Lower leg skin (tissue), 4 donors: ENCODE measurements around the gene CPPED1. TPM values are rescaled to one million over a fixed set of nuclear protein-coding genes. Genes with fewer than 3 reads are reported as not detected.

Experiments
- DNase-seq, 2 donors: peaks; one replicate each; pipeline ENCODE4 v3.0.0-alpha.2; 2019; ENCODE audit warnings: low spot score in 2 of 2
- H3K4me3 ChIP-seq: fragments of 200-600 bp; sonication (generic); 2 replicates; pipeline ENCODE4 v1.5.1; 2017; ENCODE audit warnings: mild to moderate bottlenecking, low read depth; ENCODE audit not compliant: poor library complexity, severe bottlenecking
- POLR2A ChIP-seq, 2 donors: fragments of 450-650 bp; IDR thresholded peaks; one replicate each; pipeline ENCODE4 v1.6.1; 2016 to 2017; ENCODE audit warnings: antibody characterized with exemption in 2 of 2, mild to moderate bottlenecking in 1 of 2, moderate library complexity in 1 of 2
- WGBS, 2 donors: methylation state at CpG; one replicate each; pipeline ENCODE4 v1.1.5; 2018; 5-methylcytosine and 5-hydroxymethylcytosine counted together
- intact Hi-C: fragments of 100-400 bp; cut with DNase I; formaldehyde crosslinking; loops from one replicate; pipeline ENCODE4 v1.15.0; 2023; ENCODE audit warnings: low total_unique reads
- total RNA-seq, 4 donors: library from RNA; depleted of rRNA; stranded (reverse); fragments of >200 nt; gene quantifications; one replicate each; pipeline ENCODE4 v1.1.0, GENCODE V29; 2016
- TF ChIP-seq, protein P1 (sequence below), 3 donors: fragments of 450-650 bp; IDR thresholded peaks; one replicate each; pipeline ENCODE4 v1.5.1; 2016; ENCODE audit warnings: antibody characterized with exemption in 3 of 3, mild to moderate bottlenecking in 3 of 3, moderate library complexity in 2 of 3

The CPPED1 gene
- total RNA-seq, 4 donors from 2014 or later: 5.4 to 11.6 (median 8.2) TPM

DNA sequence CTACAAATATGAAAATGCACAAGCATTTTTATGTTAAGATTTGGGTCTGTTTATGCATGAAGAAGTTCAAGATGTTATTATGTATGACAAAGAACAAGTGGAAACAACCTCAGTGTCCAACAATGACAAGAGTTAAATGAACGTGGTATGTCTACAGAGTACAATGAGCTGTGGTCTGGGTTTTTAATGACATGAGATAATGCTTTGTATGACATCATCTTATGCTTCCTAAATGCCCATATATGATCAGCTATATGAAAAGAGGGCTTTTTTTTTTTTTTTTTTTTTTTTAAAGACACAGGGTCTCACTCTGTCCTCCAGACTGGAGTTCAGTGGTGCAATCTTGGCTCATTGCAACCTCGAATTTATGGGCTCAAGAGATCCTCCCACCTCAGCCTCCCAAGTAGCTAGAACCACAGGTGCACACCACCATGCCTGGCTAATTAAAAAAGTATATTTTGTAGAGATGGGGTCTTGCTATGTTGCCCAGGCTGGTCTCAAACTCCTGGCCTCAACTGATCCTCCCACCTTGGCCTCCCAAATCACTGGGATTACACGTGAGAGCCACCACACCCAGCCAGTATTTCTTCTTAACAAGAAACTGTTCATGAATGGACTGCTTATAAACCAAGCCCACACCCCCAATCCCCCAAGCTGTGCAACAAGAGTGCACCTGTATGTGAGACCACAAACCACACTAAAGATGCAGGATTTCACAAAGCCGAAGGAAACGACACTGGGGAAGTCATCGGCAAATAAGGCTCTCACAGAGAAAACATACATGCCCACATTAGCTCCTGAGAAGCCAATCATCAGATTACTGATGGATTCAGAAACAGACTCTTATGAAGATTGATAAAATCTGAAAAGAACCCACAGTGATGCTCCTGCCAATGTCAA, 114.5 kb downstream of the CPPED1 start:
- TF ChIP-seq, protein P1, sequence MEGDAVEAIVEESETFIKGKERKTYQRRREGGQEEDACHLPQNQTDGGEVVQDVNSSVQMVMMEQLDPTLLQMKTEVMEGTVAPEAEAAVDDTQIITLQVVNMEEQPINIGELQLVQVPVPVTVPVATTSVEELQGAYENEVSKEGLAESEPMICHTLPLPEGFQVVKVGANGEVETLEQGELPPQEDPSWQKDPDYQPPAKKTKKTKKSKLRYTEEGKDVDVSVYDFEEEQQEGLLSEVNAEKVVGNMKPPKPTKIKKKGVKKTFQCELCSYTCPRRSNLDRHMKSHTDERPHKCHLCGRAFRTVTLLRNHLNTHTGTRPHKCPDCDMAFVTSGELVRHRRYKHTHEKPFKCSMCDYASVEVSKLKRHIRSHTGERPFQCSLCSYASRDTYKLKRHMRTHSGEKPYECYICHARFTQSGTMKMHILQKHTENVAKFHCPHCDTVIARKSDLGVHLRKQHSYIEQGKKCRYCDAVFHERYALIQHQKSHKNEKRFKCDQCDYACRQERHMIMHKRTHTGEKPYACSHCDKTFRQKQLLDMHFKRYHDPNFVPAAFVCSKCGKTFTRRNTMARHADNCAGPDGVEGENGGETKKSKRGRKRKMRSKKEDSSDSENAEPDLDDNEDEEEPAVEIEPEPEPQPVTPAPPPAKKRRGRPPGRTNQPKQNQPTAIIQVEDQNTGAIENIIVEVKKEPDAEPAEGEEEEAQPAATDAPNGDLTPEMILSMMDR (IDR thresholded peaks at IDR 0.05): no peak
- TF ChIP-seq POLR2A (IDR thresholded peaks at IDR 0.05): no peak
- DNase-seq: no peak
- no peak overlapping the region for H3K4me3 ChIP-seq
- WGBS, 2 donors: 74 to 87% methylated on average over 6 of the region's 6 CpGs
- intact Hi-C loops: no loop called here

DNA sequence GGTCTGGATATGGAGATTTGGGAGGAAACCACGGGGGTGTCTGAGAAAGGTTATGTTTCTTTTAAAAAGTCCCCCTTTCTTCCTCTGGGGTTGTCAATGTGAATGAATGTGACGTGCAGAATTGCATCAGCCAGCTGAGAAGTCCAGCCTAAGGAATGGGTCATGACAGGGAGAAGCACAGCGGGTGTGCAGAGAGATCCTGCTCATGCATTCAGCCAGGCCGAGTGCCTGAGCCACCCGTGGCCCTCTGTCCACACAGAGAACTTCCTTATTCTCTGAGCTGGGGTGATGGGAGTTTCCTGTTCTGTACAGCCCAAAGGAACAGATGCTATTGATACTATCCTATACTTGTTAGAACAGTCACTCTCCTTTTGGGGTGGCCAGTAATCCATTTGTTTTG, 117.9 kb downstream of the CPPED1 start:
- DNase-seq: no peak
- WGBS, 2 donors: 78 to 79% methylated on average over 5 of the region's 5 CpGs
- no peak overlapping the region for H3K4me3 ChIP-seq
- intact Hi-C loops: no loop called here
- TF ChIP-seq, protein P1 (IDR thresholded peaks at IDR 0.05): no peak
- TF ChIP-seq POLR2A (IDR thresholded peaks at IDR 0.05): no peak

DNA sequence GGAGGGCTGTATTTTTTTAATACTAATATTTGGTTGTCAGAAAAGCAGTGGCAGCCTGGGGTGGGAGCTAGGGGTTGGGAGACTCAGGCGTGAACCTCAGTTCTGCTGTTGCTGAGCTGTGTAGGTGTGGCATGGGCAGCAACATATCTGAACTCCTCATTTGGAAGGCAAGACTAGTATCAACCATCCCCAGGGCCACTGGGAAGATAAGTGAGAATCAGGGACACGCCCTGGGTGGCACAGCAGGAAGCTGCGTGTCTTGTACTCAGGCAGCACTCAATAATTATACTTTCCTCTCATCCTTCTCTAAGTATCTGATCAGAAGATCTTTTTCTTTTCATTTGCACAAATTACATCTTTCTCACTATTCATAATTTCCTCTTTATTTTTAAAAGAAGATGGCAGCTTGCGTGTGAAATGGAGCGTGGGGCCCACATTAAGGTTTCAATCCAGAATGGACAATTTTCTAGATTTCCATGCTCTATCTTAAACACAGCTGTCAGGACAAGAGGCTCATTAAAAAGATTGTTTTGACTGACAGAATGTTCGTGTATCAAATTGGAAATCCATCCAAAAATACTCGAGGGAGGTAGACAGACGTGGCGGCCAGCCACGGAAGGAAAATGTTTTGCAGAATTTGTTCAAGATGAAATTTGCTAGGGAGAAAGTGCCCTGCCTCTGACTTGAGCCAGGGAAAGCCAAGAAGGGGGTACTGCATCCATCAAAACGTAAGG, 121.1 kb downstream of the CPPED1 start:
- intact Hi-C loops: no loop called here

DNA sequence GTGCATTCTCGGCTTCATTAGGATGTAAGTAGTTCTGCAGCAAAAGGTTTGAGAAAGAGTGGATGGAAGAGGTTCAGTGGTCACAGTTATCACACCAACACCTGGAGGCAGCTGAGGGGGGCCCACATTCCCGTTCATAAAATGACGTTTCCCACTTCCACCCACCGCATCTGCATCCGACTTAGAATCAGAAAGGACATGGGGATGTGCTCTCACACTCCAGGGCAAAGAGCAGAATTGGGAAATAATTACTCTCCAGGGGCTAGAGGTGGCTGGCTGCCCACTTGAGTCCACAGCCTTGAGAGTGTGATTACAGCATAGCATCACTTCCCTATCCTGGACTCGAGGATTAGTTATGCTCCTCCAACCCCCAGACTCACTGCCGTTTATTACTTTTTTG, 122.0 kb downstream of the CPPED1 start:
- 77 to 85% methylated on average over 7 of the region's 7 CpGs for WGBS, 2 donors
- TF ChIP-seq, protein P1 (IDR thresholded peaks at IDR 0.05): no peak
- no peak for TF ChIP-seq POLR2A (IDR thresholded peaks at IDR 0.05)
- no peak overlapping the region for H3K4me3 ChIP-seq
- DNase-seq: no peak
- intact Hi-C loops: no loop called here

More for the DNA sequence above, 121.1 kb downstream of the CPPED1 start:
- no peak for DNase-seq
- WGBS, 2 donors: 76 to 80% methylated on average over 11 of the region's 11 CpGs
- H3K4me3 ChIP-seq: no peak overlapping the region
- TF ChIP-seq POLR2A (IDR thresholded peaks at IDR 0.05): no peak
- TF ChIP-seq, protein P1 (IDR thresholded peaks at IDR 0.05): no peak

GRCh38 chr16:12680531-12680930, 123.2 kb downstream of the CPPED1 start:
- intact Hi-C loops: no loop called here
- no peak for DNase-seq

More at GRCh38 chr16:12680531-12680930, 123.2 kb downstream of the CPPED1 start:
- no peak overlapping the region for H3K4me3 ChIP-seq
- TF ChIP-seq POLR2A (IDR thresholded peaks at IDR 0.05): no peak
- TF ChIP-seq, protein P1 (IDR thresholded peaks at IDR 0.05): no peak
- 86 to 94% methylated on average over 2 of the region's 2 CpGs for WGBS, 2 donors
